Endothelial cell of umbilical vein (primary cell): ENCODE measurements around the gene PLG. TPM values are rescaled to one million over a fixed set of nuclear protein-coding genes. Genes with fewer than 3 reads are reported as not detected.
"Not testable (repeated sequence)": the region's sequence is repeated elsewhere in the genome, so short reads cannot be mapped to it uniquely, and the experiment has no call there.

Experiments
- BruUV-seq: library from RNA; stranded (reverse); fragments of 400-500 nt; replicated peaks from 2 replicates; lab custom pipeline; 2021; lab: Mats Ljungman, UMichigan
- CTCF ChIA-PET: fragments of 300-600, 350-600 bp; sonication (Branson Sonifier 250); formaldehyde crosslinking; loops from one replicate; lab custom pipeline; 2021; ENCODE audit warnings: antibody characterized with exemption, inconsistent platforms; lab: Charles Lee
- POLR2A ChIA-PET: fragments of 300-600, 350-600 bp; sonication (Branson Sonifier 250); formaldehyde crosslinking; loops from one replicate; lab custom pipeline; 2021; ENCODE audit warnings: antibody characterized with exemption, inconsistent platforms; lab: Charles Lee
- DNase-seq: peaks from one replicate; pipeline ENCODE4 v3.0.0-alpha.2; 2011; ENCODE audit warnings: low read depth, low spot score
- FAIRE-seq: peaks from 2 replicates; lab custom pipeline; 2011; peaks lifted over from hg19 to GRCh38; lab: Jason Lieb, UNC
- H2AFZ ChIP-seq: 2 replicates; pipeline ENCODE4 v1.6.0; 2012; ENCODE audit warnings: low read depth, low read length, control low read depth, inconsistent platforms
- H3K27ac ChIP-seq: 2 replicates; pipeline ENCODE4 v1.5.1; 2011; ENCODE audit warnings: low read depth, mild to moderate bottlenecking, control low read depth, low read length, moderate library complexity; ENCODE audit not compliant: insufficient read depth
- H3K27me3 ChIP-seq, 2 experiments: 2 replicates each; pipeline versions ENCODE4 v1.6.0 to v1.6.1; 2011; ENCODE audit warnings: low read length in 2 of 2, mixed read lengths in 1 of 2; ENCODE audit not compliant: control insufficient read depth in 2 of 2, insufficient read depth in 2 of 2
- H3K36me3 ChIP-seq, 2 experiments: 2 replicates in 1 of 2; 3 replicates in 1 of 2; pipeline ENCODE4 v1.5.1; 2011; ENCODE audit warnings: low read length in 2 of 2, mild to moderate bottlenecking in 1 of 2, moderate library complexity in 1 of 2; ENCODE audit not compliant: control insufficient read depth in 2 of 2, insufficient read depth in 2 of 2; ENCODE audit errors: extremely low read depth in 1 of 2
- H3K4me1 ChIP-seq: 3 replicates; pipeline ENCODE4 v1.5.1; 2011; ENCODE audit warnings: mild to moderate bottlenecking, low read length; ENCODE audit not compliant: control insufficient read depth, insufficient read depth; ENCODE audit errors: extremely low read depth
- H3K4me2 ChIP-seq: 2 replicates; pipeline ENCODE4 v1.6.1; 2011; ENCODE audit warnings: low read length, control low read depth, mixed read lengths; ENCODE audit not compliant: insufficient read depth
- H3K4me3 ChIP-seq, 3 experiments: fragments of 200-600 bp in 1 of 3; sonication (generic), shearing (Covaris generic) in 1 of 3; replicated peaks in 1 of 3; 2 replicates each; pipeline ENCODE4 v1.5.1; 2011 to 2016; ENCODE audit warnings: control low read depth in 3 of 3, low read length in 3 of 3, mild to moderate bottlenecking in 2 of 3, inconsistent platforms in 1 of 3, low read depth in 1 of 3, moderate library complexity in 1 of 3; ENCODE audit not compliant: insufficient read depth in 1 of 3
- H3K79me2 ChIP-seq: 2 replicates; pipeline ENCODE4 v1.6.0; 2012; ENCODE audit warnings: low read length, inconsistent platforms; ENCODE audit not compliant: control insufficient read depth, insufficient read depth
- H3K9ac ChIP-seq: replicated peaks from 2 replicates; pipeline ENCODE3; 2011; ENCODE audit warnings: low read length, control low read depth; ENCODE audit not compliant: insufficient read depth; ENCODE audit errors: extremely low read depth
- H3K9me1 ChIP-seq: replicated peaks from 3 replicates; pipeline ENCODE4 v1.6.0; 2011; ENCODE audit warnings: mild to moderate bottlenecking, low read length; ENCODE audit not compliant: control insufficient read depth, insufficient read depth; ENCODE audit errors: extremely low read depth
- H3K9me3 ChIP-seq: replicated peaks from 2 replicates; pipeline ENCODE4 v1.5.1; 2012; ENCODE audit warnings: low read length, inconsistent platforms; ENCODE audit not compliant: control insufficient read depth, insufficient read depth
- H4K20me1 ChIP-seq: replicated peaks from 2 replicates; pipeline ENCODE3; 2011; ENCODE audit warnings: mild to moderate bottlenecking, low read length; ENCODE audit not compliant: control insufficient read depth, insufficient read depth; ENCODE audit errors: extremely low read depth
- EZH2 ChIP-seq: IDR thresholded peaks from 2 replicates; pipeline ENCODE4 v1.6.1; 2012; ENCODE audit warnings: borderline replicate concordance, low read depth, mild to moderate bottlenecking, moderate library complexity, low read length, inconsistent platforms; ENCODE audit not compliant: severe bottlenecking
- FOS ChIP-seq: IDR thresholded peaks from 2 replicates; pipeline ENCODE4 v1.6.1; 2011; ENCODE audit warnings: mild to moderate bottlenecking, low read length, moderate library complexity, borderline replicate concordance; ENCODE audit not compliant: insufficient read depth
- GATA2 ChIP-seq: IDR thresholded peaks from 2 replicates; pipeline ENCODE4 v1.7.0; 2011; ENCODE audit warnings: low read depth, mild to moderate bottlenecking, moderate library complexity, mixed read lengths, low read length; ENCODE audit not compliant: insufficient read length, insufficient read depth
- JUN ChIP-seq: IDR thresholded peaks from 2 replicates; pipeline ENCODE4 v1.6.1; 2011; ENCODE audit warnings: borderline replicate concordance, low read depth; ENCODE audit not compliant: insufficient read length, insufficient read depth
- MYC ChIP-seq: IDR thresholded peaks from one replicate; pipeline ENCODE4 v1.6.1; 2011; ENCODE audit warnings: mild to moderate bottlenecking, low read depth, low read length
- POLR2A ChIP-seq: IDR thresholded peaks from 2 replicates; pipeline ENCODE4 v1.6.1; 2012; ENCODE audit warnings: low read depth, mild to moderate bottlenecking, control low read depth, low read length
- POLR2AphosphoS5 ChIP-seq: IDR thresholded peaks from 2 replicates; pipeline ENCODE4 v1.6.1; 2012; ENCODE audit warnings: low read depth, mild to moderate bottlenecking, control low read depth, low read length, moderate library complexity; ENCODE audit not compliant: insufficient read depth
- dilution Hi-C: fragments of 300-500 bp; cut with MboI; formaldehyde crosslinking; loops from one replicate; pipeline ENCODE4 v1.15.0; 2019; ENCODE audit warnings: low sequenced_read_pairs; ENCODE audit not compliant: extremely low pct_ligation_motif_present
- intact Hi-C: fragments of 100-400 bp; cut with micrococcal nuclease; formaldehyde crosslinking; loops from one replicate; pipeline ENCODE4 v1.10.0; 2022
- polyA plus RNA-seq, 4 experiments: library from polyadenylated mRNA; depleted of rRNA in 3 of 4; stranded (reverse) in 3 of 4; unstranded in 1 of 4; fragments of >200 nt; gene quantifications; 2 replicates each; pipeline versions ENCODE4 v1.2.1 to v1.2.3, GENCODE V29; 2011 to 2012; ENCODE audit warnings: missing spikeins in 1 of 4
- total RNA-seq: library from RNA; stranded (reverse); gene quantifications from 2 replicates; pipeline ENCODE4 v1.2.3, GENCODE V29; 2021
- TF ChIP-seq, protein P1 (sequence below): IDR thresholded peaks from 2 replicates; pipeline ENCODE4 v1.6.1; 2011; ENCODE audit not compliant: insufficient read depth, insufficient read length
- TF ChIP-seq, protein P2 (sequence below), 2 donors: IDR thresholded peaks; 1 replicate in 1 of 2; 2 replicates in 1 of 2; pipeline ENCODE4 v1.5.1; 2011; ENCODE audit warnings: low read length in 2 of 2, mild to moderate bottlenecking in 2 of 2, moderate library complexity in 2 of 2, control low read depth in 1 of 2, inconsistent platforms in 1 of 2, low read depth in 1 of 2; ENCODE audit not compliant: insufficient read depth in 1 of 2; ENCODE audit errors: extremely low read depth in 1 of 2

The PLG gene
- total and polyA plus RNA-seq, 2 donors (not counting 3 experiments of a cell fraction or from before 2014, with no cell fraction given), result not detected

DNA sequence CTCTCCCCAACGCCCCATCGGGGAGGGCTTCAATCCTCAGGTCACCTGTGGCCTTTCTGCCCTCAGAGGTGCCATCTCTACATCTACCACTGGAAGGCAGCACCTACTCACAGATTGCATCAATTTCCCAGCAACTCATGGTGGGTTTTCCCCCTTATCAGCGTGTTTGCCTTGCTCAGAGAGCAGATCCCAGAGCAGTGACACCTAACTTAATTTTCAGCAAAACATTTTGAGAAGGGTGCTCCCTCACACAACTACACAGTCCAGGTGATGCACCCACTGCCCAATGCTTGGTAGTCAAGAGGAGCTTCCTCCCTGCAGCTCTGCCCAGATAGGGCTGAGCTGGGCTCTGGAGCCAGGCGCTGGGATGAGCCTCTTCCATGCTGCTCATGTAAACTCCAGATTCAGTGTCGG lies 48.2 kb downstream of the PLG start:
- intact Hi-C loops, result no loop called here
- Histone ChIP-seq H3K27ac (no peak overlapping the region), H3K79me2 (no peaks in the 10 kb centered on the region), H3K4me3 (no peak overlapping the region), H3K9me1 (no peaks in the 10 kb centered on the region), H4K20me1 (no peaks in the 10 kb centered on the region), H3K27me3 (no peaks in the 10 kb centered on the region), H3K4me1 (no peaks in the 10 kb centered on the region), H2AFZ (no peak overlapping the region), H3K9me3 (no peaks in the 10 kb centered on the region), H3K9ac (no peak overlapping the region), H3K36me3 (no peaks in the 10 kb centered on the region), H3K4me2 (no peak overlapping the region)
- BruUV-seq, result no TSS peak
- FAIRE-seq (no peak), DNase-seq (no peak)
- TF ChIP-seq GATA2 (no peak), FOS (no peak), POLR2A (no peak), MYC (no peak), POLR2AphosphoS5 (no peak), EZH2 (no peak), JUN (no peak)
- TF ChIP-seq, protein P1, sequence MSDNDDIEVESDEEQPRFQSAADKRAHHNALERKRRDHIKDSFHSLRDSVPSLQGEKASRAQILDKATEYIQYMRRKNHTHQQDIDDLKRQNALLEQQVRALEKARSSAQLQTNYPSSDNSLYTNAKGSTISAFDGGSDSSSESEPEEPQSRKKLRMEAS, result no peak
- TF ChIP-seq, protein P2, sequence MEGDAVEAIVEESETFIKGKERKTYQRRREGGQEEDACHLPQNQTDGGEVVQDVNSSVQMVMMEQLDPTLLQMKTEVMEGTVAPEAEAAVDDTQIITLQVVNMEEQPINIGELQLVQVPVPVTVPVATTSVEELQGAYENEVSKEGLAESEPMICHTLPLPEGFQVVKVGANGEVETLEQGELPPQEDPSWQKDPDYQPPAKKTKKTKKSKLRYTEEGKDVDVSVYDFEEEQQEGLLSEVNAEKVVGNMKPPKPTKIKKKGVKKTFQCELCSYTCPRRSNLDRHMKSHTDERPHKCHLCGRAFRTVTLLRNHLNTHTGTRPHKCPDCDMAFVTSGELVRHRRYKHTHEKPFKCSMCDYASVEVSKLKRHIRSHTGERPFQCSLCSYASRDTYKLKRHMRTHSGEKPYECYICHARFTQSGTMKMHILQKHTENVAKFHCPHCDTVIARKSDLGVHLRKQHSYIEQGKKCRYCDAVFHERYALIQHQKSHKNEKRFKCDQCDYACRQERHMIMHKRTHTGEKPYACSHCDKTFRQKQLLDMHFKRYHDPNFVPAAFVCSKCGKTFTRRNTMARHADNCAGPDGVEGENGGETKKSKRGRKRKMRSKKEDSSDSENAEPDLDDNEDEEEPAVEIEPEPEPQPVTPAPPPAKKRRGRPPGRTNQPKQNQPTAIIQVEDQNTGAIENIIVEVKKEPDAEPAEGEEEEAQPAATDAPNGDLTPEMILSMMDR (IDR thresholded peaks at IDR 0.05; ENCODE audit: extremely low read depth in 1 of 2, insufficient read depth in 1 of 2, low read depth in 1 of 2, low read length in 2 of 2), result no peak
- dilution Hi-C loops, result no loop called here
- ChIA-PET POLR2A (no interaction called here), CTCF (no interaction called here)

DNA sequence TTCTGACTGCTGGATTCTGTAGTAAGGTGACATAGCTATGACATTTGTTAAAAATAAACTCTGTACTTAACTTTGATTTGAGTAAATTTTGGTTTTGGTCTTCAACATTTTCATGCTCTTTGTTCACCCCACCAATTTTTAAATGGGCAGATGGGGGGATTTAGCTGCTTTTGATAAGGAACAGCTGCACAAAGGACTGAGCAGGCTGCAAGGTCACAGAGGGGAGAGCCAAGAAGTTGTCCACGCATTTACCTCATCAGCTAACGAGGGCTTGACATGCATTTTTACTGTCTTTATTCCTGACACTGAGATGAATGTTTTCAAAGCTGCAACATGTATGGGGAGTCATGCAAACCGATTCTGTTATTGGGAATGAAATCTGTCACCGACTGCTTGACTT lies 51.2 kb downstream of the PLG start:
- DNase-seq, H3K4me1 ChIP-seq, H3K79me2 ChIP-seq, H2AFZ ChIP-seq, H3K36me3 ChIP-seq, H3K4me3 ChIP-seq, dilution Hi-C loops, H3K4me2 ChIP-seq, BruUV-seq, CTCF ChIA-PET, H3K9me1 ChIP-seq, H3K9me3 ChIP-seq, intact Hi-C loops, H3K9ac ChIP-seq, H4K20me1 ChIP-seq, H3K27ac ChIP-seq, FAIRE-seq, POLR2A ChIA-PET, H3K27me3 ChIP-seq: not testable (repeated sequence)
